Ectodermal cell (in vitro differentiated cells): Measurements from ENCODE around the gene IQSEC1.

Experiments
- H3K27ac ChIP-seq: 2 replicates; pipeline ENCODE4 v1.7.0; 2013; ENCODE audit warnings: mild to moderate bottlenecking, low read depth, low read length; ENCODE audit not compliant: insufficient read depth, poor library complexity, severe bottlenecking
- H3K27me3 ChIP-seq: 2 replicates; pipeline ENCODE4 v1.7.0; 2013; ENCODE audit warnings: mild to moderate bottlenecking, low read length; ENCODE audit not compliant: insufficient read depth, control insufficient read depth, poor library complexity, severe bottlenecking
- H3K36me3 ChIP-seq: one replicate; pipeline ENCODE4 v1.7.0; 2013; ENCODE audit warnings: low read length; ENCODE audit not compliant: control insufficient read depth, insufficient read depth
- H3K4me1 ChIP-seq: one replicate; pipeline ENCODE4 v1.7.0; 2013; ENCODE audit warnings: low read length; ENCODE audit not compliant: control insufficient read depth, insufficient read depth
- H3K4me3 ChIP-seq: 2 replicates; pipeline ENCODE4 v1.7.0; 2013; ENCODE audit warnings: low read depth, low read length, control low read depth; ENCODE audit not compliant: insufficient read depth
- H3K9me3 ChIP-seq: 2 replicates; pipeline ENCODE4 v1.7.0; 2013; ENCODE audit warnings: mild to moderate bottlenecking, low read length, moderate library complexity; ENCODE audit not compliant: control insufficient read depth
- WGBS, 2 experiments: methylation state at CpG; one replicate each; pipeline ENCODE4 v1.1.7; 2013; ENCODE audit warnings: missing lambda C conversion rate in 2 of 2; 5-methylcytosine and 5-hydroxymethylcytosine counted together

Gene IQSEC1

GRCh38 chr3:12898965-12899755, 174.1 kb downstream of the IQSEC1 start:
- peaks cover 3% of the 10 kb centered on the region for H3K4me1 ChIP-seq
- H3K36me3 ChIP-seq: peaks cover 6% of the 10 kb centered on the region
- no peaks in the 10 kb centered on the region for H3K27me3 ChIP-seq
- WGBS, 2 experiments: 92 to 94% methylated on average over 40 of the region's 40 CpGs
- no peak overlapping the region for H3K27ac ChIP-seq
- H3K9me3 ChIP-seq: no peaks in the 10 kb centered on the region
- no peak overlapping the region for H3K4me3 ChIP-seq

GRCh38 chr3:12898290-12898964, 174.8 kb downstream of the IQSEC1 start:
- Histone ChIP-seq H3K9me3 (no peaks in the 10 kb centered on the region), H3K36me3 (peaks cover 6% of the 10 kb centered on the region), H3K4me1 (peaks cover 3% of the 10 kb centered on the region), H3K27ac (no peak overlapping the region), H3K27me3 (no peaks in the 10 kb centered on the region), H3K4me3 (no peak overlapping the region)
- WGBS, 2 experiments: 89 to 90% methylated on average over 22 of the region's 22 CpGs

- peaks cover 3% of the 10 kb centered on the region for H3K4me1 ChIP-seq
- WGBS, 2 experiments: 85% methylated on average over 13 of the region's 13 CpGs
- no peaks in the 10 kb centered on the region for H3K27me3 ChIP-seq
- H3K9me3 ChIP-seq: no peaks in the 10 kb centered on the region
- no peak overlapping the region for H3K27ac ChIP-seq
- no peak overlapping the region for H3K4me3 ChIP-seq
- no peaks in the 10 kb centered on the region for H3K36me3 ChIP-seq
Measured at GRCh38 chr3:12897381-12898289, 175.6 kb downstream of the IQSEC1 start.

- no peaks in the 10 kb centered on the region for H3K36me3 ChIP-seq
- H3K4me1 ChIP-seq: peaks cover 3% of the 10 kb centered on the region
- no peaks in the 10 kb centered on the region for H3K9me3 ChIP-seq
- WGBS, 2 experiments: 85 to 87% methylated on average over 14 of the region's 14 CpGs
- no peak overlapping the region for H3K4me3 ChIP-seq
- peaks cover 6% of the 10 kb centered on the region for H3K27me3 ChIP-seq
- H3K27ac ChIP-seq: no peak overlapping the region
Measured at GRCh38 chr3:12896063-12896985, 176.9 kb downstream of the IQSEC1 start.

- no peak overlapping the region for H3K4me3 ChIP-seq
- H3K4me1 ChIP-seq: peaks cover 3% of the 10 kb centered on the region
- no peaks in the 10 kb centered on the region for H3K36me3 ChIP-seq
- no peak overlapping the region for H3K27ac ChIP-seq
- H3K27me3 ChIP-seq: peaks cover 10% of the 10 kb centered on the region
- no peaks in the 10 kb centered on the region for H3K9me3 ChIP-seq
- 87 to 89% methylated on average over 13 of the region's 13 CpGs for WGBS, 2 experiments
Measured at GRCh38 chr3:12895391-12896062, 177.7 kb downstream of the IQSEC1 start.

GRCh38 chr3:12894629-12895028, 178.6 kb downstream of the IQSEC1 start:
- Histone ChIP-seq H3K9me3 (no peaks in the 10 kb centered on the region), H3K4me3 (no peak overlapping the region), H3K27me3 (peaks cover 17% of the 10 kb centered on the region), H3K36me3 (no peaks in the 10 kb centered on the region), H3K27ac (no peak overlapping the region), H3K4me1 (peaks cover 3% of the 10 kb centered on the region)
- WGBS, 2 experiments: 87% methylated on average over 6 of the region's 6 CpGs

- H3K36me3 ChIP-seq: no peaks in the 10 kb centered on the region
- H3K27ac ChIP-seq: no peak overlapping the region
- no peak overlapping the region for H3K4me3 ChIP-seq
- no peaks in the 10 kb centered on the region for H3K9me3 ChIP-seq
- WGBS, 2 experiments: 87 to 88% methylated on average over 9 of the region's 9 CpGs
- peaks cover 17% of the 10 kb centered on the region for H3K27me3 ChIP-seq
- H3K4me1 ChIP-seq: peaks cover 3% of the 10 kb centered on the region
Measured at GRCh38 chr3:12893852-12894251, 179.4 kb downstream of the IQSEC1 start.

GRCh38 chr3:12893247-12893646, 180.0 kb downstream of the IQSEC1 start:
- Histone ChIP-seq H3K4me3 (no peak overlapping the region), H3K4me1 (peaks cover 3% of the 10 kb centered on the region), H3K27ac (no peak overlapping the region), H3K27me3 (peaks cover 17% of the 10 kb centered on the region), H3K9me3 (no peaks in the 10 kb centered on the region), H3K36me3 (no peaks in the 10 kb centered on the region)
- 86 to 95% methylated on average over 2 of the region's 2 CpGs for WGBS, 2 experiments

GRCh38 chr3:12892840-12893189, 180.4 kb downstream of the IQSEC1 start:
- Histone ChIP-seq H3K27me3 (peaks cover 17% of the 10 kb centered on the region), H3K4me3 (no peak overlapping the region), H3K4me1 (peaks cover 3% of the 10 kb centered on the region), H3K9me3 (no peaks in the 10 kb centered on the region), H3K27ac (no peak overlapping the region), H3K36me3 (no peaks in the 10 kb centered on the region)
- 63 to 76% methylated on average over 3 of the region's 3 CpGs for WGBS, 2 experiments
